GM06990 (cell line): Measurements from ENCODE around the gene PALLD.

ENCODE experiments used
- DNase-seq: peaks from one replicate; pipeline ENCODE4 v3.0.0-alpha.2; 2011; ENCODE audit not compliant: insufficient read length; ENCODE audit errors: extremely low read depth
- H3K27me3 ChIP-seq: replicated peaks from 2 replicates; pipeline ENCODE4 v1.6.0; 2011; ENCODE audit warnings: low read length; ENCODE audit not compliant: control insufficient read depth, insufficient read depth
- H3K36me3 ChIP-seq: 2 replicates; pipeline ENCODE4 v1.5.1; 2011; ENCODE audit warnings: low read length; ENCODE audit not compliant: control insufficient read depth, insufficient read depth
- H3K4me3 ChIP-seq: replicated peaks from 2 replicates; pipeline ENCODE4 v1.5.1; 2011; ENCODE audit warnings: low read depth, mild to moderate bottlenecking, control low read depth, low read length
- TF ChIP-seq, protein P1 (sequence below): IDR thresholded peaks from 2 replicates; pipeline ENCODE4 v1.5.1; 2011; ENCODE audit warnings: low read length, control low read depth, mild to moderate bottlenecking, inconsistent platforms; ENCODE audit not compliant: insufficient read depth, poor library complexity, severe bottlenecking

The PALLD gene

DNA sequence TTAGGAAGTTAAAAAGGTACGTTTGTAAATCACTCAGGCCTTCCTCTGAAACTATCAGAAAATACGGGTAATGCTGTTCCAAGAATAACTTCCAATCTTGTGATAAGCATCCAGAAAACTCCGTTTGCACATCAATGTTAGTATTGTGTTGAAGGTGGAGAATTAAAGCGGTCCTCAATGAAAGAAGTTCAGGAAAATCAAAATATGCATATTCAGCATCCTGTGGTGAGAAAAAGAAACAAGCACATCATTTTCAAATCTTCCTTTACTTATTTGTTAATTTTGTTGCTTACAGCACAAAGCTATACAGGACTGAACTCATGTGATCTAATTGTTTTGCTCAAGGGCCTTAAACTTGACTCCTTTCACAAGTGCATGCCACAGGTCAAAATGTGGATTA lies 35.0 kb upstream of the PALLD start:
- no peak for DNase-seq
- TF ChIP-seq, protein P1, sequence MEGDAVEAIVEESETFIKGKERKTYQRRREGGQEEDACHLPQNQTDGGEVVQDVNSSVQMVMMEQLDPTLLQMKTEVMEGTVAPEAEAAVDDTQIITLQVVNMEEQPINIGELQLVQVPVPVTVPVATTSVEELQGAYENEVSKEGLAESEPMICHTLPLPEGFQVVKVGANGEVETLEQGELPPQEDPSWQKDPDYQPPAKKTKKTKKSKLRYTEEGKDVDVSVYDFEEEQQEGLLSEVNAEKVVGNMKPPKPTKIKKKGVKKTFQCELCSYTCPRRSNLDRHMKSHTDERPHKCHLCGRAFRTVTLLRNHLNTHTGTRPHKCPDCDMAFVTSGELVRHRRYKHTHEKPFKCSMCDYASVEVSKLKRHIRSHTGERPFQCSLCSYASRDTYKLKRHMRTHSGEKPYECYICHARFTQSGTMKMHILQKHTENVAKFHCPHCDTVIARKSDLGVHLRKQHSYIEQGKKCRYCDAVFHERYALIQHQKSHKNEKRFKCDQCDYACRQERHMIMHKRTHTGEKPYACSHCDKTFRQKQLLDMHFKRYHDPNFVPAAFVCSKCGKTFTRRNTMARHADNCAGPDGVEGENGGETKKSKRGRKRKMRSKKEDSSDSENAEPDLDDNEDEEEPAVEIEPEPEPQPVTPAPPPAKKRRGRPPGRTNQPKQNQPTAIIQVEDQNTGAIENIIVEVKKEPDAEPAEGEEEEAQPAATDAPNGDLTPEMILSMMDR: no peak
- Histone ChIP-seq H3K27me3 (no peaks in the 10 kb centered on the region), H3K36me3 (no peaks in the 10 kb centered on the region), H3K4me3 (no peak overlapping the region)

DNA sequence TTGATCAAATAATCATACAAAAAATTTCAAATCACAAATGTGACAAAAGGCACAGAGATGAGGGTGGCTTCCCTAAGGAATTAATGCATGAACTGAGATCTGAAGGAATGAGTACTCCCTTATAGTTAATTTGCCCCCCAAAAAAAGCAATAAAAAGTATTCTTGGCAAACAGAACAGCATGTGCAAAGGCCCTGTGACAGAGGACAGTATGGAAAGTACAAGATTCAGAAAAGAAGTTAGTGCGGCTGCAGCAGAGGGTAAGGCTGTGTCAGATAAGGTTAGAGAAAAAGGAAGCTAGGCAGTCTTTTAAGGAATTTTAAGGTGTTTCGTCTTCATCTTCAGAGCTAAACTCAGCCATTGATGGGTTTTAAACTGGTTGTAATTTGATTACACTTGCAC lies 23.9 kb upstream of the PALLD start:
- TF ChIP-seq, protein P1: no peak
- Histone ChIP-seq H3K4me3 (no peak overlapping the region), H3K27me3 (no peaks in the 10 kb centered on the region), H3K36me3 (no peaks in the 10 kb centered on the region)
- no peak for DNase-seq

DNA sequence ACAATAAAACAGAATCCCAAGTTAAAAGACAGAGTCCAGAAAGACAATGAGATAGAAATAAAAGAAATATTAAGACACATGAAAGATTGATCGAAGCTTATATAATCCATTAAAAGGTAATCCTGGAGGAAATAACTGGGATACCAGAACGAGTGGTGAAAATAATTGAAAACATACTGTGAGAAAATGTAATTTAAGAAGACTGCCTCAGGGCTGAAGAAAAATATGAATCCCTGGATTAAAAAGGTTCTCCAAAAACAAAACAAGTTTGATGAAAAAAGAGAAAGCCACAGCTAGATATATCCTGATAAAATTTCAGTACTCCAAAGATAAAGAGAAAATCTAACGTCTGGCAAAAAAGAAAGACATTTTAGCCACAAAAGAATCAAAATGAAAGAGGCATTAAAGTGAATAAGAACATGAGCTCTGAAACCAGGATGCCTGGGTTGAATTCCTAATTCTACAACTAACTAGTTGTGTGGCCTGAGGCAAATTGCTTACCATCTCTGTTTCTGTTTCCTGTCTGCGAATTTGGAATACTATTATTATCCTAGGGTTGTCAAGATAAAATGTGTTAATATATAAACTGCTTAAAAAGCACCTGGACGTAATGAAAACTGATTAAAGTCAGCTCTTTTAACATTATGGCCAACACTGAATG lies 22.1 kb upstream of the PALLD start:
- TF ChIP-seq, protein P1: no peak
- Histone ChIP-seq H3K4me3 (no peak overlapping the region), H3K27me3 (no peaks in the 10 kb centered on the region), H3K36me3 (no peaks in the 10 kb centered on the region)
- no peak for DNase-seq

DNA sequence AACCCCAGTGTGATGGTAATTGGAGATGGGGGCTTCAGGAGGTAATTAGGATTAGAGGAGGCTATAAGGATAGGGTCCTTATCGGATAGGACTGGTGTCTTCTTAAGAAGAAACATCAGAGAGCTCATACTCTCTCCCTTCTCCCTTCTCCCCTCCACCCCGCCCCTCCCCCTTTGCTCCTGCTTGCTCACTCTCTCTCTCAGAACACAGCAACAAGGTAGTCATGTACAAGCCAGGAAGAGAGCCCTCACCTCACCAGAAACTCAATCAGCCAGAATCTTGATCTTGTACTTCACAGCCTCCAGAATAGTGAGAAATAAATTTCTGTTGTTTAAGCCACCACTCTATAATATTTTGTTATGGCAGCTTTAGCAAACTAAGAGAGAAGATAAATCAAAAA lies 21.1 kb upstream of the PALLD start:
- Histone ChIP-seq H3K27me3 (no peaks in the 10 kb centered on the region), H3K4me3 (no peak overlapping the region), H3K36me3 (no peaks in the 10 kb centered on the region)
- TF ChIP-seq, protein P1: no peak
- DNase-seq: no peak

DNA sequence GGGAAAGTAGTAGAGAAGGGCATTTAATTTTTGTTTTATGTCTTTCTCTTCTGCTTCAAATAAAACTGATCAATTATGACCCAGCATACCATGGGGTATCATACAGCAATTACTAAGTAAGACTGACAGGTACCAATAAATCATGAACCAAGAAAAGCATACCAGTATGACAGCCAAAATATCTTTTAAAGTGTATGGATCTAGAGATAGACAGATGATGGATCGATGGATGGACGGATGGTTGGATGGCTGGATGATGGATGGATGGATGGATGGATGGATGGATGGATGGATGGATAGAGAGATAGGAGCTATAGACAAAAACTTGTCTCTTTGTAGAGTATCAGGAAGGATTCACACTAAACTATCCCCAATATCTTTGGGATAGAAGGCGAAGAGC lies 18.0 kb upstream of the PALLD start:
- TF ChIP-seq, protein P1: no peak
- H3K4me3 ChIP-seq: no peak overlapping the region
- no peaks in the 10 kb centered on the region for H3K36me3 ChIP-seq
- no peak for DNase-seq
- H3K27me3 ChIP-seq: no peaks in the 10 kb centered on the region
